Ovary (tissue), 9 donors: Measurements from ENCODE around the gene NAV2. TPM values are rescaled to one million over a fixed set of nuclear protein-coding genes. Genes with fewer than 3 reads are reported as not detected.

Source experiments
- DNase-seq, 5 donors: peaks; one replicate each; pipeline ENCODE4 v3.0.0-alpha.2; 2019 to 2020
- H3K27ac ChIP-seq, 2 donors: fragments of 200-600 bp; one replicate each; pipeline versions ENCODE4 v1.5.1 to v1.8.0; 2019 to 2022
- H3K27me3 ChIP-seq: fragments of 200-600 bp; one replicate; pipeline ENCODE4 v1.8.0; 2022
- H3K36me3 ChIP-seq: fragments of 200-600 bp; sonication (generic); one replicate; pipeline ENCODE4 v1.5.1; 2019
- H3K4me1 ChIP-seq: one replicate; pipeline ENCODE4 v1.8.1; 2013; ENCODE audit warnings: mild to moderate bottlenecking, moderate library complexity; ENCODE audit not compliant: insufficient read depth
- H3K4me3 ChIP-seq: fragments of 200-600 bp; sonication (generic); one replicate; pipeline ENCODE4 v1.5.1; 2017
- H3K9me3 ChIP-seq, 2 donors: fragments of 200-600 bp in 1 of 2; sonication (generic) in 1 of 2; one replicate each; pipeline versions ENCODE4 v1.5.1 to v1.8.1; 2013 to 2019; ENCODE audit warnings: mild to moderate bottlenecking in 1 of 2, moderate library complexity in 1 of 2
- CTCF ChIP-seq, 3 donors: fragments of 450-650 bp in 2 of 3; fragments of 200-600 bp in 1 of 3; IDR thresholded peaks; one replicate each; pipeline versions ENCODE4 v1.5.1 to v1.8.0; 2016 to 2022; ENCODE audit warnings: antibody characterized with exemption in 3 of 3, mild to moderate bottlenecking in 1 of 3
- EP300 ChIP-seq: sonication (generic); formaldehyde crosslinking; IDR thresholded peaks from one replicate; pipeline ENCODE4 v1.6.1; 2017; ENCODE audit warnings: antibody characterized with exemption
- POLR2A ChIP-seq: fragments of 450-650 bp; IDR thresholded peaks from one replicate; pipeline ENCODE4 v1.6.1; 2017; ENCODE audit warnings: antibody characterized with exemption, mild to moderate bottlenecking, moderate library complexity
- WGBS, 3 donors: extraction: QIAGEN DNeasy Blood & Tissue Kit in 1 of 3; methylation state at CpG; one replicate each; pipeline versions ENCODE4 v1.1.5 to v1.1.7; 2013 to 2017; 5-methylcytosine and 5-hydroxymethylcytosine counted together
- intact Hi-C, 4 donors: fragments of 100-400 bp; cut with DNase I; formaldehyde crosslinking; loops; one replicate each; pipeline versions ENCODE4 v1.11.0 to v1.15.1; 2022 to 2023
- polyA plus RNA-seq, 2 donors: library from polyadenylated mRNA; stranded (reverse); fragments of 200-250 nt in 1 of 2; fragments of 350-450 nt in 1 of 2; fragmentation: Illumina TruSeq in 1 of 2; extraction: RNeasy Lipid Tissue Mini Kit (QIAGEN cat#74804) in 1 of 2; gene quantifications; one replicate each; pipeline ENCODE4 v1.2.3, GENCODE V29; 2013 to 2014
- total RNA-seq, 7 donors: library from RNA; depleted of rRNA in 2 of 7; stranded (reverse); fragments of >200 nt in 2 of 7; fragmentation: NEBNext Ultra II Directional in 3 of 7; extraction: Animal tissue kit (Norgen Biotek cat#: 25700) in 3 of 7; gene quantifications; one replicate each; pipeline versions ENCODE4 v1.1.0 to v1.2.4, GENCODE V29; 2016 to 2023
- donor health status: DM: no; HTN: no; CAD: no; lungs with moderate emphysema.
- donor health status: DM: no; HTN: no; CAD: no.
- donor health status: Bipolar disorder and iron deficiency.
- donor health status: DM: yes; HTN: yes; CAD: no.
- donor health status: DM: no; HTN: no; CAD: no.
- donor health status: DM: yes; HTN: yes; CAD: no.

The NAV2 gene
- total and polyA plus RNA-seq, 9 donors: 2.9 to 14.1 (median 7.8) TPM

GRCh38 chr11:19739872-19740271 is 27.2 kb downstream of the NAV2 start:
- H3K4me1 ChIP-seq: peaks cover 1% of the 10 kb centered on the region
- H3K36me3 ChIP-seq: no peaks in the 10 kb centered on the region
- no peaks in the 10 kb centered on the region for H3K27me3 ChIP-seq
- no peak overlapping the region for H3K4me3 ChIP-seq
- intact Hi-C loops: loop anchor here (2.0 to 5.0 kb wide), 3 partner anchors 177 to 1162 kb away; no protein-coding TSS in a partner anchor
- TF ChIP-seq EP300 (no peak), CTCF (IDR thresholded peaks at IDR 0.05) (no peak), POLR2A (no peak)
- no peak for DNase-seq
- H3K27ac ChIP-seq: no peak overlapping the region
- 69 to 79% (median 74%) methylated on average over 4 of the region's 4 CpGs for WGBS, 3 donors
- no peaks in the 10 kb centered on the region for H3K9me3 ChIP-seq

GRCh38 chr11:19740586-19740985 is 27.9 kb downstream of the NAV2 start:
- Histone ChIP-seq H3K27me3 (no peaks in the 10 kb centered on the region), H3K4me3 (no peak overlapping the region), H3K9me3 (no peaks in the 10 kb centered on the region), H3K27ac (no peak overlapping the region), H3K4me1 (peaks cover 1% of the 10 kb centered on the region), H3K36me3 (no peaks in the 10 kb centered on the region)
- TF ChIP-seq POLR2A (no peak), EP300 (no peak), CTCF (IDR thresholded peaks at IDR 0.05) (no peak)
- no peak for DNase-seq
- 86 to 91% (median 89%) methylated on average over 1 of the region's 1 CpG for WGBS, 3 donors
- intact Hi-C loops: loop anchor here in 3 of 4 donors (2.0 to 5.0 kb wide), 2 partner anchors 178 kb away; no protein-coding TSS in a partner anchor

- no peaks in the 10 kb centered on the region for H3K9me3 ChIP-seq
Measured at GRCh38 chr11:19742588-19743292, 30.1 kb downstream of the NAV2 start.

GRCh38 chr11:19743622-19744021 is 31.0 kb downstream of the NAV2 start:
- no peak overlapping the region for H3K4me3 ChIP-seq
- intact Hi-C loops: loop anchor here in 2 of 4 donors (5.0 kb wide), 1 partner anchor 181 kb away; no protein-coding TSS in a partner anchor
- no peak for DNase-seq
- WGBS, 3 donors: 90 to 95% (median 95%) methylated on average over 4 of the region's 4 CpGs
- H3K9me3 ChIP-seq: no peaks in the 10 kb centered on the region
- H3K36me3 ChIP-seq: no peaks in the 10 kb centered on the region
- no peaks in the 10 kb centered on the region for H3K4me1 ChIP-seq
- no peak overlapping the region for H3K27ac ChIP-seq
- no peaks in the 10 kb centered on the region for H3K27me3 ChIP-seq
- TF ChIP-seq CTCF (IDR thresholded peaks at IDR 0.05): no peak
- TF ChIP-seq POLR2A: no peak
- no peak for TF ChIP-seq EP300

More at GRCh38 chr11:19742588-19743292, 30.1 kb downstream of the NAV2 start:
- Histone ChIP-seq H3K36me3 (no peaks in the 10 kb centered on the region), H3K4me1 (peaks cover 1% of the 10 kb centered on the region), H3K27me3 (no peaks in the 10 kb centered on the region), H3K4me3 (no peak overlapping the region), H3K27ac (no peak overlapping the region)
- peak; percentile 53 to 82 (median 73) for DNase-seq
- WGBS, 3 donors: 35 to 48% (median 36%) methylated on average over 2 of the region's 2 CpGs
- TF ChIP-seq EP300 (no peak), CTCF (IDR thresholded peaks at IDR 0.05) (peak; percentile 55 to 84 (median 64))
- intact Hi-C loops: loop anchor here in 3 of 4 donors (1.0 to 5.0 kb wide), 2 partner anchors 178 to 180 kb away; no protein-coding TSS in a partner anchor
